ENCODE results near the gene TICRR.

DNA sequence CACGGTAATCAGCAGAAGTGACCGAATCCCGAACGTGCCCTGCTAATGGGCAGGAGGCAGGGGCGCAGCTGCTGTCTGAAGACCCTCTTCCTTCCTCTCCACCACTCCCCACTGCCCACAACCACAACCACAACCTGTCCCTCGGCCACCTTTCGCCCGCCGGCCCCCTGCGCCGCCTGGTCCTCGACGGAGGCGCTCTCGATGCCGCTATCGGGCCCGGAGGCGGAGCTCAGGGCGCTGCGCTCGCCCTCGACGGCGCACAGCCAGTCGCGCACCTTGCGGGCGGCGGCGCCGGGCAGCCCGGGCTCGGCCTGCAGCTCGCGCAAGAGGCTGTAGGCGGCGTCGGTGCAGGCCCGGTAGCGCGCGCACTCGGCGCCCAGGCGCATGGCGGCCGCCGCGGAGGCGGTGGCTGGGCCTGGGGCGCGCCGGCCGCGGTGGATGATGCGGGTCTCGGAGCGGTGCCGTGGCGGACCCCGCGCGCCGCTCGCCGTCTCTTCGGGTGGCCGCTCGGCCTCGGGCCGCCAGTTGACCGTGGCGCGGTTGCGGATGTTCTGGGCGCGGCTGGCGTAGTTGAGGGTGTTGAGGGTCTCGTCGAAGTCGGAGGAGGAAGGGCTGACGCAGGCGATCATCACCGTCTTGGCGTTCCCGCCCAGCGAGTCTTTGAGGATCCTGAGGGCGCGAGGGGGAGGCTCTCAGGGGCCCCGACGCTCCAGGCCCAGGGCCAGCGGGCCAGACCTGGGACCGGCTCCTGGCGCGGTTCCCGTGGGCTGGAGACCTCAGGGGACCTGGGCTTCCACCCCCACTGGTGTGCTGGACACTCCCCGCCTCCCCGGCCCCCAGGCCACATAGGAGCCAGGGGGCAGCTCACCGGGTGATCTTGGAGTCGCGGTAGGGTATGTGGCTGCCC is 73.1 kb downstream of the TICRR start:
- TF ChIP-seq, protein P1, sequence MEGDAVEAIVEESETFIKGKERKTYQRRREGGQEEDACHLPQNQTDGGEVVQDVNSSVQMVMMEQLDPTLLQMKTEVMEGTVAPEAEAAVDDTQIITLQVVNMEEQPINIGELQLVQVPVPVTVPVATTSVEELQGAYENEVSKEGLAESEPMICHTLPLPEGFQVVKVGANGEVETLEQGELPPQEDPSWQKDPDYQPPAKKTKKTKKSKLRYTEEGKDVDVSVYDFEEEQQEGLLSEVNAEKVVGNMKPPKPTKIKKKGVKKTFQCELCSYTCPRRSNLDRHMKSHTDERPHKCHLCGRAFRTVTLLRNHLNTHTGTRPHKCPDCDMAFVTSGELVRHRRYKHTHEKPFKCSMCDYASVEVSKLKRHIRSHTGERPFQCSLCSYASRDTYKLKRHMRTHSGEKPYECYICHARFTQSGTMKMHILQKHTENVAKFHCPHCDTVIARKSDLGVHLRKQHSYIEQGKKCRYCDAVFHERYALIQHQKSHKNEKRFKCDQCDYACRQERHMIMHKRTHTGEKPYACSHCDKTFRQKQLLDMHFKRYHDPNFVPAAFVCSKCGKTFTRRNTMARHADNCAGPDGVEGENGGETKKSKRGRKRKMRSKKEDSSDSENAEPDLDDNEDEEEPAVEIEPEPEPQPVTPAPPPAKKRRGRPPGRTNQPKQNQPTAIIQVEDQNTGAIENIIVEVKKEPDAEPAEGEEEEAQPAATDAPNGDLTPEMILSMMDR (IDR thresholded peaks at IDR 0.05) = no peak
- no peak for TF ChIP-seq POLR2A (IDR thresholded peaks at IDR 0.05)
